ENCODE results near the gene RASSF7. TPM values are rescaled to one million over a fixed set of nuclear protein-coding genes. Genes with fewer than 3 reads are reported as not detected.

Gene RASSF7
- total and polyA plus RNA-seq, 2 of the 8 experiments (the other 6 are each of a cell fraction or from before 2014, with no cell fraction given) = 22.3 to 43.9 TPM

- H3K9ac ChIP-seq (replicated peaks in 1 of 4; ENCODE audit: extremely low read depth in 1 of 4, low read depth in 3 of 4, low read length in 3 of 4) = no peak overlapping the region
- H2AFZ ChIP-seq (ENCODE audit: low read length) = no peak overlapping the region
- CTCF ChIA-PET (ENCODE audit: partially characterized antibody) = interaction anchor here (0.6 to 2.0 kb wide), 3 partner anchors 9 to 180 kb away, joined by 3 to 4 read pairs (median 3); no protein-coding TSS in a partner anchor
- H3K4me1 ChIP-seq (replicated peaks in 1 of 4; ENCODE audit: control insufficient read depth in 3 of 4, insufficient read depth in 4 of 4, low read length in 3 of 4) = peaks cover 0 to 13% (median 8%) of the 10 kb centered on the region in 4 experiments; a peak in 5 of 7 replicates
- FAIRE-seq (no peak), DNase-seq (ENCODE audit: low read depth in 1 of 2, low spot score in 2 of 2) (no peak)
- no peak overlapping the region for H4K91ac ChIP-seq (replicated peaks; ENCODE audit: insufficient read length, low read length)
- no peaks in the 10 kb centered on the region for H3K36me3 ChIP-seq (ENCODE audit: control insufficient read depth in 2 of 4, insufficient read depth in 4 of 4, low read length in 3 of 4)
- no peak overlapping the region for H3K27ac ChIP-seq (ENCODE audit: low read depth, low read length)
- H2BK20ac ChIP-seq (ENCODE audit: low read length) = no peak overlapping the region
- POLR2A ChIA-PET (ENCODE audit: partially characterized antibody) = interaction anchor here (1.2 to 1.3 kb wide), 4 partner anchors 11 to 245 kb away, joined by 3 to 5 read pairs (median 4); no protein-coding TSS in a partner anchor
- H3K18ac ChIP-seq (ENCODE audit: extremely low read depth, low read length) = no peak overlapping the region
- peaks cover 12% of the 10 kb centered on the region; the same call in 1 of the 2 replicates for H3K23me2 ChIP-seq (ENCODE audit: low read depth, low read length)
- no peak overlapping the region for H3K56ac ChIP-seq (replicated peaks; ENCODE audit: insufficient read length, low read depth, low read length)
- no peak overlapping the region for H4K8ac ChIP-seq (ENCODE audit: extremely low read depth, insufficient read depth, low read length)
- H3K4me3 ChIP-seq (ENCODE audit: extremely low read depth in 1 of 4, insufficient read depth in 2 of 4, low read depth in 3 of 4, low read length in 4 of 4) = no peak overlapping the region
- no peak overlapping the region for H3K4me2 ChIP-seq (ENCODE audit: insufficient read depth in 1 of 2, low read depth in 2 of 2, low read length in 2 of 2)
- H2AK5ac ChIP-seq (ENCODE audit: low read depth, low read length) = no peak overlapping the region
- no peak overlapping the region for H2BK15ac ChIP-seq (ENCODE audit: low read length)
- peaks cover 0 to 14% (median 5%) of the 10 kb centered on the region in 4 experiments; a peak in 5 of 7 replicates for H3K27me3 ChIP-seq (replicated peaks in 1 of 4; ENCODE audit: control insufficient read depth in 3 of 4, extremely low read depth in 1 of 4, insufficient read depth in 3 of 4, low read length in 3 of 4)
- no peaks in the 10 kb centered on the region for H3K9me3 ChIP-seq (ENCODE audit: insufficient read depth in 2 of 2, low read depth in 1 of 2, low read length in 1 of 2)
- H3K79me1 ChIP-seq (ENCODE audit: low read depth, low read length) = no peaks in the 10 kb centered on the region
- no peak overlapping the region for H3K14ac ChIP-seq (ENCODE audit: insufficient read length)
- no peak overlapping the region for H3K23ac ChIP-seq (ENCODE audit: insufficient read length)
- H4K5ac ChIP-seq (ENCODE audit: insufficient read length, low read depth, low read length) = no peak overlapping the region
- H3K4ac ChIP-seq (replicated peaks; ENCODE audit: insufficient read length, low read depth, low read length) = no peak overlapping the region
- no peaks in the 10 kb centered on the region for H4K20me1 ChIP-seq (replicated peaks in 1 of 2; ENCODE audit: control insufficient read depth in 1 of 2, insufficient read depth in 2 of 2, low read length in 2 of 2)
- TF ChIP-seq ASH2L (IDR thresholded peaks at IDR 0.05; ENCODE audit: low read length) (no peak), SIX5 (IDR thresholded peaks at IDR 0.05; ENCODE audit: low read depth, low read length) (no peak), GABPA (IDR thresholded peaks at IDR 0.05; ENCODE audit: borderline replicate concordance, insufficient read depth, low read length) (no peak), BRCA1 (IDR thresholded peaks at IDR 0.05; ENCODE audit: low read depth, low read length) (no peak), PHF8 (conservative IDR thresholded peaks at IDR 0.05; ENCODE audit: low read depth, low read length) (no peak), CBX5 (IDR thresholded peaks at IDR 0.05; ENCODE audit: low read depth, low read length) (no peak), TEAD4 (IDR thresholded peaks at IDR 0.05; ENCODE audit: low read depth, low read length) (no peak), CEBPB (IDR thresholded peaks at IDR 0.05; ENCODE audit: low read depth, low read length) (no peak)
- TF ChIP-seq, protein P1, sequence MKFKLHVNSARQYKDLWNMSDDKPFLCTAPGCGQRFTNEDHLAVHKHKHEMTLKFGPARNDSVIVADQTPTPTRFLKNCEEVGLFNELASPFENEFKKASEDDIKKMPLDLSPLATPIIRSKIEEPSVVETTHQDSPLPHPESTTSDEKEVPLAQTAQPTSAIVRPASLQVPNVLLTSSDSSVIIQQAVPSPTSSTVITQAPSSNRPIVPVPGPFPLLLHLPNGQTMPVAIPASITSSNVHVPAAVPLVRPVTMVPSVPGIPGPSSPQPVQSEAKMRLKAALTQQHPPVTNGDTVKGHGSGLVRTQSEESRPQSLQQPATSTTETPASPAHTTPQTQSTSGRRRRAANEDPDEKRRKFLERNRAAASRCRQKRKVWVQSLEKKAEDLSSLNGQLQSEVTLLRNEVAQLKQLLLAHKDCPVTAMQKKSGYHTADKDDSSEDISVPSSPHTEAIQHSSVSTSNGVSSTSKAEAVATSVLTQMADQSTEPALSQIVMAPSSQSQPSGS (IDR thresholded peaks at IDR 0.05; ENCODE audit: low read length) = no peak
- H2BK5ac ChIP-seq (ENCODE audit: low read depth, low read length) = no peak overlapping the region
- no peak overlapping the region for H2BK120ac ChIP-seq (replicated peaks; ENCODE audit: low read depth, low read length)
- WGBS, 2 experiments (ENCODE audit: extremely low coverage in 1 of 2, insufficient coverage in 1 of 2, insufficient read length in 1 of 2, insufficient replicate concordance in 2 of 2, low coverage in 1 of 2, low lambda C conversion rate in 2 of 2, missing lambda C conversion rate in 1 of 2) = 92% methylated on average over 19 of the region's 20 CpGs; no CpG with 5 or more reads in 1 of the 2 experiments
- no peaks in the 10 kb centered on the region for H3K79me2 ChIP-seq (ENCODE audit: control insufficient read depth in 1 of 2, insufficient read depth in 2 of 2, low read length in 2 of 2)
- H2BK12ac ChIP-seq (ENCODE audit: low read depth, low read length) = no peak overlapping the region
These were observed 19.3 kb upstream of the RASSF7 start for GRCh38 chr11:541433-541885.
